Middle frontal gyrus (tissue), 1 donor: ENCODE measurements around the gene ZNF281.
A peak's percentile ranks its signal among the peaks of the same experiment; 100 is the strongest.
"Not testable (repeated sequence)": the region's sequence is repeated elsewhere in the genome, so short reads cannot be mapped to it uniquely, and the experiment has no call there.

Experiments
- DNase-seq: peaks from one replicate; pipeline ENCODE4 v3.0.0-alpha.2; 2015; ENCODE audit warnings: low spot score; ENCODE audit errors: extremely low spot score

Gene ZNF281

GRCh38 chr1:200409761-200410565 is at the start of gene ZNF281:
TSS of gene ZNF281 (minus strand) at chr1:200410036. CDS start at chr1:200409705, 331 bp downstream.
- DNase-seq = peak; percentile 79

GRCh38 chr1:200458780-200459179 is 48.9 kb upstream of the ZNF281 start:
- no peak for DNase-seq

GRCh38 chr1:200457810-200458209 is 48.0 kb upstream of the ZNF281 start:
- no peak for DNase-seq

- DNase-seq = no peak
Measured at GRCh38 chr1:200454425-200454824, 44.6 kb upstream of the ZNF281 start.

GRCh38 chr1:200453553-200453905 is 43.7 kb upstream of the ZNF281 start:
- no peak for DNase-seq

GRCh38 chr1:200452850-200453552 is 43.2 kb upstream of the ZNF281 start:
- DNase-seq = no peak

- no peak for DNase-seq
Measured at GRCh38 chr1:200448034-200448762, 38.4 kb upstream of the ZNF281 start.

GRCh38 chr1:200445213-200445612 is 35.4 kb upstream of the ZNF281 start:
- no peak for DNase-seq

GRCh38 chr1:200444478-200444877 is 34.6 kb upstream of the ZNF281 start:
- DNase-seq = no peak

GRCh38 chr1:200443860-200444259 is 34.0 kb upstream of the ZNF281 start:
- DNase-seq = no peak

- DNase-seq = no peak
Measured at GRCh38 chr1:200442537-200443156, 32.8 kb upstream of the ZNF281 start.

- DNase-seq = no peak
Measured at GRCh38 chr1:200442023-200442422, 32.2 kb upstream of the ZNF281 start.

GRCh38 chr1:200438911-200439310 is 29.1 kb upstream of the ZNF281 start:
- DNase-seq = no peak

GRCh38 chr1:200438413-200438812 is 28.6 kb upstream of the ZNF281 start:
- not testable (repeated sequence) for DNase-seq

- DNase-seq = no peak
Measured at GRCh38 chr1:200437556-200438203, 27.8 kb upstream of the ZNF281 start.

GRCh38 chr1:200437088-200437487 is 27.3 kb upstream of the ZNF281 start:
- no peak for DNase-seq

GRCh38 chr1:200436436-200436835 is 26.6 kb upstream of the ZNF281 start:
- no peak for DNase-seq

- DNase-seq = no peak
Measured at GRCh38 chr1:200435200-200435780, 25.5 kb upstream of the ZNF281 start.

- no peak for DNase-seq
Measured at GRCh38 chr1:200433586-200433985, 23.8 kb upstream of the ZNF281 start.

GRCh38 chr1:200432586-200432985 is 22.8 kb upstream of the ZNF281 start:
- DNase-seq = no peak
